ENCODE results near the gene MTERF2.

MTERF2 gene

GRCh38 chr12:106955377-106956047 is 31.4 kb downstream of the MTERF2 start, which contains the start of gene TMEM263:
Gene TMEM263, plus strand, starts transcription at chr12:106955907. Its CDS starts 11,210 bp downstream, at chr12:106967117.
- TF ChIP-seq FOXM1 (IDR thresholded peaks at IDR 0.05; ENCODE audit: borderline replicate concordance, low read depth) (no peak), EGR1 (IDR thresholded peaks at IDR 0.05) (peak; percentile 69), TEAD4 (IDR thresholded peaks at IDR 0.05) (no peak), TCF12 (IDR thresholded peaks at IDR 0.05; ENCODE audit: low read depth) (peak; percentile 32; the same call in 1 of the 2 replicates), CEBPB (IDR thresholded peaks at IDR 0.05) (no peak), MAX (IDR thresholded peaks at IDR 0.05) (peak; percentile 70), EP300 (IDR thresholded peaks at IDR 0.05; ENCODE audit: borderline replicate concordance) (no peak), TAF1 (IDR thresholded peaks at IDR 0.05; ENCODE audit: low read depth) (peak; percentile 86), RAD21 (IDR thresholded peaks at IDR 0.05; ENCODE audit: low read depth) (no peak), CREB1 (IDR thresholded peaks at IDR 0.05; ENCODE audit: low read depth) (0 out of 2 replicates have a peak, but pooled peaks have one; percentile 18), NFIC (IDR thresholded peaks at IDR 0.05) (no peak), ZBTB7A (IDR thresholded peaks at IDR 0.05; ENCODE audit: low read depth) (peak; percentile 93), YY1 (IDR thresholded peaks at IDR 0.05; ENCODE audit: low read depth) (0 out of 2 replicates have a peak, but pooled peaks have one; percentile 25)
- TF ChIP-seq, protein P1, sequence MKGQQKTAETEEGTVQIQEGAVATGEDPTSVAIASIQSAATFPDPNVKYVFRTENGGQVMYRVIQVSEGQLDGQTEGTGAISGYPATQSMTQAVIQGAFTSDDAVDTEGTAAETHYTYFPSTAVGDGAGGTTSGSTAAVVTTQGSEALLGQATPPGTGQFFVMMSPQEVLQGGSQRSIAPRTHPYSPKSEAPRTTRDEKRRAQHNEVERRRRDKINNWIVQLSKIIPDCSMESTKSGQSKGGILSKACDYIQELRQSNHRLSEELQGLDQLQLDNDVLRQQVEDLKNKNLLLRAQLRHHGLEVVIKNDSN (IDR thresholded peaks at IDR 0.05), result no peak
- TF ChIP-seq, protein P2, sequence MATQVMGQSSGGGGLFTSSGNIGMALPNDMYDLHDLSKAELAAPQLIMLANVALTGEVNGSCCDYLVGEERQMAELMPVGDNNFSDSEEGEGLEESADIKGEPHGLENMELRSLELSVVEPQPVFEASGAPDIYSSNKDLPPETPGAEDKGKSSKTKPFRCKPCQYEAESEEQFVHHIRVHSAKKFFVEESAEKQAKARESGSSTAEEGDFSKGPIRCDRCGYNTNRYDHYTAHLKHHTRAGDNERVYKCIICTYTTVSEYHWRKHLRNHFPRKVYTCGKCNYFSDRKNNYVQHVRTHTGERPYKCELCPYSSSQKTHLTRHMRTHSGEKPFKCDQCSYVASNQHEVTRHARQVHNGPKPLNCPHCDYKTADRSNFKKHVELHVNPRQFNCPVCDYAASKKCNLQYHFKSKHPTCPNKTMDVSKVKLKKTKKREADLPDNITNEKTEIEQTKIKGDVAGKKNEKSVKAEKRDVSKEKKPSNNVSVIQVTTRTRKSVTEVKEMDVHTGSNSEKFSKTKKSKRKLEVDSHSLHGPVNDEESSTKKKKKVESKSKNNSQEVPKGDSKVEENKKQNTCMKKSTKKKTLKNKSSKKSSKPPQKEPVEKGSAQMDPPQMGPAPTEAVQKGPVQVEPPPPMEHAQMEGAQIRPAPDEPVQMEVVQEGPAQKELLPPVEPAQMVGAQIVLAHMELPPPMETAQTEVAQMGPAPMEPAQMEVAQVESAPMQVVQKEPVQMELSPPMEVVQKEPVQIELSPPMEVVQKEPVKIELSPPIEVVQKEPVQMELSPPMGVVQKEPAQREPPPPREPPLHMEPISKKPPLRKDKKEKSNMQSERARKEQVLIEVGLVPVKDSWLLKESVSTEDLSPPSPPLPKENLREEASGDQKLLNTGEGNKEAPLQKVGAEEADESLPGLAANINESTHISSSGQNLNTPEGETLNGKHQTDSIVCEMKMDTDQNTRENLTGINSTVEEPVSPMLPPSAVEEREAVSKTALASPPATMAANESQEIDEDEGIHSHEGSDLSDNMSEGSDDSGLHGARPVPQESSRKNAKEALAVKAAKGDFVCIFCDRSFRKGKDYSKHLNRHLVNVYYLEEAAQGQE (IDR thresholded peaks at IDR 0.05; ENCODE audit: low read depth), result no peak

- TF ChIP-seq MAX (IDR thresholded peaks at IDR 0.05), result no peak
- no peak for TF ChIP-seq TAF1 (IDR thresholded peaks at IDR 0.05; ENCODE audit: low read depth)
- TF ChIP-seq, protein P1 (IDR thresholded peaks at IDR 0.05), result no peak
- TF ChIP-seq EP300 (IDR thresholded peaks at IDR 0.05; ENCODE audit: borderline replicate concordance), result no peak
- TF ChIP-seq RAD21 (IDR thresholded peaks at IDR 0.05; ENCODE audit: low read depth), result no peak
Observed at GRCh38 chr12:106954462-106955376, 32.2 kb downstream of the MTERF2 start.

- TF ChIP-seq MAX (IDR thresholded peaks at IDR 0.05) (no peak), FOXM1 (IDR thresholded peaks at IDR 0.05; ENCODE audit: borderline replicate concordance, low read depth) (no peak), YY1 (IDR thresholded peaks at IDR 0.05; ENCODE audit: low read depth) (no peak), EGR1 (IDR thresholded peaks at IDR 0.05) (no peak), ZBTB7A (IDR thresholded peaks at IDR 0.05; ENCODE audit: low read depth) (no peak), CREB1 (IDR thresholded peaks at IDR 0.05; ENCODE audit: low read depth) (no peak)
- TF ChIP-seq, protein P2 (IDR thresholded peaks at IDR 0.05; ENCODE audit: low read depth), result no peak
Observed at GRCh38 chr12:106953352-106954250, 33.3 kb downstream of the MTERF2 start.

DNA sequence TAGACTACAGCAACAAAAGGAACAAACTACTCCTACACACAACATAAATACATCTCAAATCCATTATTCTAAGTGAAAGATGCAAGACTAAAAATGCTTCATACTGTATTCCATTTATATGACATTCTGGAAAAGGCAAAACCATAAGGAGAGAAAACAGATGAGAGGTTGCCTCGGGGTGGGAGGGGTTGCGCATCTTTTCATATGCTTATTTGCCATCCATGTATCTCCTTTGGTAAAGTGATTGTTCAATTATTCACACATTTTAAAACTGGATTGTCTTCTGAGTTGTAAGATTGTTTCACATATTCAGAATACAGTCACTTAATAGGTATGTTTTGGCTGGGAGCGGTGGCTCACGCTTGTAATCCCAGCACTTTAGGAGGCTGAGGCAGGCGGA is 36.4 kb downstream of the MTERF2 start:
- TF ChIP-seq, protein P2 (IDR thresholded peaks at IDR 0.05; ENCODE audit: low read depth), result no peak
- no peak for TF ChIP-seq NFIC (IDR thresholded peaks at IDR 0.05)
- no peak for TF ChIP-seq FOXM1 (IDR thresholded peaks at IDR 0.05; ENCODE audit: borderline replicate concordance, low read depth)
- no peak for TF ChIP-seq CREB1 (IDR thresholded peaks at IDR 0.05; ENCODE audit: low read depth)

Data from Ishikawa (cell line).